ENCODE measurements around the gene OCEL1.
A peak's percentile ranks its signal among the peaks of the same experiment; 100 is the strongest.

OCEL1 gene

GRCh38 chr19:17235971-17236777, 10.1 kb downstream of the OCEL1 start:
- CTCF ChIA-PET = interaction anchor here (0.5 to 1.6 kb wide), 5 partner anchors 15 to 167 kb away, joined by 3 to 5 read pairs (median 4); no protein-coding TSS in a partner anchor
- H3K36me3 ChIP-seq (ENCODE audit: control insufficient read depth in 2 of 2, insufficient read depth in 1 of 2, low read length in 2 of 2) = peaks cover 16 to 56% of the 10 kb centered on the region in 2 experiments; a peak in 2 of 3 replicates
- H3K9me3 ChIP-seq (ENCODE audit: control insufficient read depth, insufficient read depth, low read depth, low read length) = no peaks in the 10 kb centered on the region
- TF ChIP-seq SP2 (tag by site-specific recombination; IDR thresholded peaks at IDR 0.05) (peak; percentile 25; the same call in 1 of the 2 replicates), ZFHX2 (tag by site-specific recombination; conservative IDR thresholded peaks at IDR 0.05) (0 out of 2 replicates have a peak, but pooled peaks have one; percentile 4), HOXA7 (CRISPR knock-in tag; IDR thresholded peaks at IDR 0.05; ENCODE audit: borderline replicate concordance) (no peak), ZNF596 (tag by site-specific recombination; IDR thresholded peaks at IDR 0.05) (no peak), ZNF398 (tag by site-specific recombination; IDR thresholded peaks at IDR 0.05) (peak; percentile 29; the same call in 1 of the 2 replicates), GLIS2 (tag by site-specific recombination; IDR thresholded peaks at IDR 0.05) (peak; percentile 24; the same call in 1 of the 2 replicates), OVOL3 (tag by site-specific recombination; IDR thresholded peaks at IDR 0.05) (no peak)
- peak overlapping the region; percentile 55 for H3K4me3 ChIP-seq (ENCODE audit: low read depth, low read length)
- POLR2A ChIA-PET = interaction anchor here (0.5 to 3.5 kb wide), 6 partner anchors 10 to 144 kb away, joined by 3 to 25 read pairs (median 6); partner anchors contain the start of genes BABAM1, OCEL1 and USE1
- peaks cover 11% of the 10 kb centered on the region for H3K4me1 ChIP-seq (ENCODE audit: control insufficient read depth, insufficient read depth, low read length)
- peak overlapping the region; percentile 69 for H3K27ac ChIP-seq (ENCODE audit: extremely low read depth, low read depth, low read length)

DNA sequence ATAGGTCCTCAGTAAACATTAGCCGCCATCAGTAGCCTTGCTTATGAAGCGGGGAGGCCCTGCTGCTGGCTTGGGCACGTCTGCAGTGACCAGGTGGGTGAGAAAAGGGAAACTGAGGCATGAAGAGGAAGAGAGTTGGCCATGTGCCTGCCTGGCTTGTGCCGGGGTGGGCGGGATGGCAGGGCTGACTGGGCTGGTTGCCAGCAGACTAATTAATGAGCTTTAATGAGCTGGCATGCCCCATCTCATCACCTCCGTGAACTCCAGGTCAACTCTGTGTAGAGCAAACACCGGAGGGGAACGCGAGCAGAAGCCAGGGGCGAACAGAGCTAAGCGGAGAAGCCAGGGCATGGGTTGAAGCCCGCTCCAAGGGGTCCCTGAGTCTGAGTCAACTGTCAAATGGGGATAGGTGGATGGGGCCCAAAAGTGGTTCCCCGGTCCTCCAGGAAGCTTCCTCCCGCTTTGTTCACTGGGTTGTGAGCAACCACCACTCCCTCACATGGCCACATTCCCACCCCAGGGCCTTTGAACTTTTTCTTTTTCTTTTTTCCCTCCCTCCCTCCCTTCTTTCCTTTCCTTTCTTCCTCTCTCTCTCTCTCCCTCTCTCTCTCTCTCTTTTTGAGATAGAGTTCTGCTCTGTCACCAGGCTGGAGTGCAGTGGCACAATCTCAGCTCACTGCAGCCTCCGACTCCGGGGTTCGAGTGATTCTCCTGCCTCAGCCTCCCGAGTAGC, 11.0 kb downstream of the OCEL1 start:
- Histone ChIP-seq H3K4me1 (ENCODE audit: control insufficient read depth, insufficient read depth, low read length) (peaks cover 11% of the 10 kb centered on the region), H3K36me3 (ENCODE audit: control insufficient read depth in 2 of 2, insufficient read depth in 1 of 2, low read length in 2 of 2) (peaks cover 11 to 52% of the 10 kb centered on the region in 2 experiments; a peak in 2 of 3 replicates), H3K4me3 (ENCODE audit: low read depth, low read length) (no peak overlapping the region), H3K9me3 (ENCODE audit: control insufficient read depth, insufficient read depth, low read depth, low read length) (no peaks in the 10 kb centered on the region), H3K27ac (ENCODE audit: extremely low read depth, low read depth, low read length) (no peak overlapping the region)
- ChIA-PET POLR2A (interaction anchor here (1.3 to 3.5 kb wide), 3 partner anchors 11 to 30 kb away, joined by 3 to 25 read pairs (median 18); partner anchors contain the start of genes OCEL1 and USE1), CTCF (interaction anchor here (0.5 to 1.2 kb wide), 2 partner anchors 139 to 168 kb away, joined by 3 to 4 read pairs; no protein-coding TSS in a partner anchor)
- TF ChIP-seq ZBTB8A (tag by site-specific recombination; IDR thresholded peaks at IDR 0.05) (0 out of 2 replicates have a peak, but pooled peaks have one; percentile 14), ZNF677 (tag by site-specific recombination; IDR thresholded peaks at IDR 0.05) (no peak), OVOL3 (tag by site-specific recombination; IDR thresholded peaks at IDR 0.05) (no peak), ZNF394 (tag by site-specific recombination; IDR thresholded peaks at IDR 0.05; ENCODE audit: borderline replicate concordance) (no peak), SCRT1 (tag by site-specific recombination; IDR thresholded peaks at IDR 0.05; ENCODE audit: borderline replicate concordance) (no peak), KLF8 (tag by site-specific recombination; IDR thresholded peaks at IDR 0.05) (no peak), SP2 (tag by site-specific recombination; IDR thresholded peaks at IDR 0.05) (0 out of 2 replicates have a peak, but pooled peaks have one; percentile 12), BCL11A (tag by site-specific recombination; IDR thresholded peaks at IDR 0.05; ENCODE audit: low read depth) (0 out of 2 replicates have a peak, but pooled peaks have one; percentile 18), ZNF785 (tag by site-specific recombination; IDR thresholded peaks at IDR 0.05) (no peak), ZNF777 (tag by site-specific recombination; IDR thresholded peaks at IDR 0.05; ENCODE audit: borderline replicate concordance) (no peak), ZNF423 (tag by site-specific recombination; IDR thresholded peaks at IDR 0.05) (no peak), ZNF623 (tag by site-specific recombination; IDR thresholded peaks at IDR 0.05) (peak; percentile 88), ZNF843 (tag by site-specific recombination; IDR thresholded peaks at IDR 0.05) (no peak), MEIS1 (CRISPR knock-in tag; IDR thresholded peaks at IDR 0.05; ENCODE audit: borderline replicate concordance) (no peak), ZNF138 (tag by site-specific recombination; IDR thresholded peaks at IDR 0.05; ENCODE audit: borderline replicate concordance) (no peak), ZNF670 (tag by site-specific recombination; IDR thresholded peaks at IDR 0.05; ENCODE audit: low read depth) (no peak), ZXDB (tag by site-specific recombination; IDR thresholded peaks at IDR 0.05) (no peak), ZNF37A (tag by site-specific recombination; IDR thresholded peaks at IDR 0.05) (no peak), ZNF366 (tag by site-specific recombination; conservative IDR thresholded peaks at IDR 0.05) (peak; percentile 91), ZNF148 (tag by site-specific recombination; IDR thresholded peaks at IDR 0.05; ENCODE audit: borderline replicate concordance) (no peak), PRDM1 (tag by site-specific recombination; IDR thresholded peaks at IDR 0.05) (peak; percentile 89), ZNF146 (tag by site-specific recombination; IDR thresholded peaks at IDR 0.05) (no peak), ZNF558 (tag by site-specific recombination; IDR thresholded peaks at IDR 0.05) (no peak), SP7 (tag by site-specific recombination; IDR thresholded peaks at IDR 0.05) (peak; percentile 53), ZNF266 (tag by site-specific recombination; IDR thresholded peaks at IDR 0.05; ENCODE audit: low read depth) (no peak)

Data from HEK293 (cell line).